Dermis blood vessel endothelial cell (primary cell): ENCODE data around the gene C1orf198. TPM values are rescaled to one million over a fixed set of nuclear protein-coding genes. Genes with fewer than 3 reads are reported as not detected.

Experiments
- DNase-seq: peaks from one replicate; pipeline ENCODE4 v3.0.0; 2010
- total RNA-seq: library from RNA; depleted of rRNA; stranded (reverse); fragments of >200 nt; gene quantifications from 2 replicates; pipeline ENCODE4 v1.2.3, GENCODE V29; 2014

The C1orf198 gene, protein sequence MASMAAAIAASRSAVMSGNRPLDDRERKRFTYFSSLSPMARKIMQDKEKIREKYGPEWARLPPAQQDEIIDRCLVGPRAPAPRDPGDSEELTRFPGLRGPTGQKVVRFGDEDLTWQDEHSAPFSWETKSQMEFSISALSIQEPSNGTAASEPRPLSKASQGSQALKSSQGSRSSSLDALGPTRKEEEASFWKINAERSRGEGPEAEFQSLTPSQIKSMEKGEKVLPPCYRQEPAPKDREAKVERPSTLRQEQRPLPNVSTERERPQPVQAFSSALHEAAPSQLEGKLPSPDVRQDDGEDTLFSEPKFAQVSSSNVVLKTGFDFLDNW
- 20.8 and 22.7 TPM in 2 replicates for total RNA-seq

DNA sequence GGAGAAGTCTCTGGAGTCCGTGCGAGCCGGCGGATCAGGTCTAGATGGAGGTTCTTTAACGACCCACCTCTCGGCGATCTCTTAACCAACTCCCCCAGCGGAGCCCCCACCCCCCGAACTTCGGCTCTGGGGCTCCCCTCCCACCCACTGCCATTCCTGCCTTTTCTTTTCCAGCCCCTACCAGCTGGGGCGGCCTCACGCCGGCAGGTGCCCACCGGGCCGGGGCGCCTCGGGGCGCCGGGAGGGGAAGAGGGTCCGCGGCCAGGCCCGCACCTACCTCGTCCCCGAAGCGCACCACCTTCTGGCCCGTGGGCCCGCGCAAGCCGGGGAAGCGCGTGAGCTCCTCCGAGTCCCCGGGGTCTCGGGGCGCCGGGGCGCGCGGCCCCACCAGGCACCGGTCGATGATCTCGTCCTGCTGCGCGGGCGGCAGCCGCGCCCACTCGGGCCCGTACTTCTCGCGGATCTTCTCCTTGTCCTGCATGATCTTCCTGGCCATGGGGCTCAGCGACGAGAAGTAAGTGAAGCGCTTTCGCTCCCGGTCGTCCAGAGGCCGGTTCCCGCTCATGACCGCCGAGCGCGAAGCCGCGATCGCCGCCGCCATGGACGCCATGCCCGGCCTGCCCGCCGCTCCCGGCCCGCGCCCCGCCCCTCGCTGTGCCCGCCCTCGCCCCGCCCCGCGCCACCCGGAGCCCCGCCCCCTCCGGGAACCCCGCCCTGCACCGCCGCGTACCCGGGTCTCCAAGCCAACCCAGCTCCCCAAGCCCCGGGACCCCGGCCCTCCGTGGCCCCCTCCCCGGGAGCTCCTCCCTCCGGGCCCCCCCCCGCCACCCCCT lies at the start of gene C1orf198:
C1orf198 (minus strand) TSS at position 619 of the 833 bp plus-strand sequence; CDS start at position 610, 9 bp downstream.
- DNase-seq, result peak; percentile 71

DNA sequence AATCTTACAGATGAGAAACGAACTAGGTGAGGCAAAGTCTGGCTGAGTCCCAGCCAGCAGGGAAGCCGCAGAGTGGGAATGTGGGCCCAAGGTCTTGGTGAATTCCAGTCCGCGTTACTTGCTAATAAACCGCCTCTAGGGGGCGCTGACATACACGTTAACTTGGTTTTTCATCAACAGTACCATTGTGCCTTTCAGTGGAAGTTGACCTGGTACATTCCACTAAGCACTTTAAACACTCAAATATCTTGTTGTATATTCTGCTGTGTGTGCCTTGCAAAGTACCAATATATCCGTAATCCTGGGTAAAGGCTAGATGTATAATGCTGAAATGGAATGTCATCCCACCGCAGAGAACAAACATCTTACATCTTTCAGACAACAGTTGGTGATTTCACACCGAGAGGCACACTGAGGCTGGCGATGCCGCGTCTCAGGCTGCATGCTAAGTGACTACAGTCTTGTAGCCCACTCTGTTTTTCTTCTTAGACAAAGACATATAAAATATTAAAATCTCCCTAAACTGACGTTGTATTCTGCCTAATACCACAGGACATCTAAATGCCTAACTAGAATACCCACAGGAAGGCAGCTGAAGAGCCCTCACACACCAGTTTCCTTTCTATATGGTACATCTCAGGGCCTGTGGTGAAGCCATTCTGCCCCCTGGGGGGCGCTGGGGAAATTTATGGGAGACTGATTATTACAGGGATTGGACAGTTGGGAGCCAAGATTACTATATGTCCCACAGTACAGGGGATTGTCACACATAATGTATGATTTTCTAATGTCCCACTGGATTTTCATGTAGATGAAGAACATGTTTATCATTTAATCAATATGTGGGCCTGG lies 49.2 kb upstream of the C1orf198 start:
- DNase-seq, result peak; percentile 93

DNA sequence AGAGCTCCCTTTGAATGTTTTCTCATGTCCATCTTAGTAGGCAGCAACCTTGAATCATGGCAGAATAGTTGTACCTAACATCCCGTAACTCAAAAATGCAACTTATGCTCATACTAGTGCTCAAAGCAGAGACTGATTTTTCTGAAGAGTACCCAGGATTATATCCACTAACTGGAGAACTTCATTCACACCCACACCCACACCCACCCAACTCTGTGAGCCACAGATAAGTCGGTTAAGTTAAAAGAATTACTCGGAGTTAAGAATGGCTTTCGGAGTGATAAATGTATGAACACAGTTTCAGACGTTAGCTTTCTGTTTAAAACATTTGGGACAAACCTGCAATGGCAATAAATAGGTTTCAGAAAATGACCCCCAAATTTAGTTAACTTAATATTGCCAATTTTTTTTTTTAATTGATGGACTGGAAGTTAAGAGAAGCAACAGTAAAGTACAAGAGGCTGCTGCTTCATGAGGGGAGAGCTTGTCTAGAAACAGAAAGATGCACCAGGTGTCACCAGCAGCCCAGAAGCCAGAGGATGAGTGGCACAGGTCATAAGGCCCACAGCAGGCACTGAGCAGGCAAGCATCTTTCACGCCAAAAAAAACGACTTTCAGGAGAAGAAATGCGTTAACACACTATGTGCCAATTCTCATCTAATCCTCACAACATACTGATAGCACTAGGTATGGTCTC lies 48.4 kb upstream of the C1orf198 start:
- DNase-seq, result no peak

DNA sequence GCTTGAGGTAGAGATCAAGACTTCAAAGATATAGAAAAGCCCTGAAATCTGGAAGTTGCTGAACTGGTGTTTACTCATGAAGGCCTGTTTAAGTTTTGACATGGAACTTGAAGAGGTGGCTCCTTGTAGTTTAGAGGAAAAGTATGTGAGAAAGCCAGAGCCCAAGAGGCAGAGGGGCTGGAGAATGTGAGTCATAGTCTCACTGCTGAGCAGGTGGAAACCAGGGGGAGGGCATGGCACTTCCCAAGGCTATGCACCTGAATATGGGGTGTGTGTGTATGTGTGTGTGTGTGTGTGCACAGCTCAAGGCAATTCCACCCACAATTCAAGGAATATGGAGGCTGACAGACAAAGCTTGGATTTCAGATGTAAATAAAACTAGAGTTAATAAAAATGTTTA lies 46.8 kb upstream of the C1orf198 start:
- DNase-seq, result no peak

DNA sequence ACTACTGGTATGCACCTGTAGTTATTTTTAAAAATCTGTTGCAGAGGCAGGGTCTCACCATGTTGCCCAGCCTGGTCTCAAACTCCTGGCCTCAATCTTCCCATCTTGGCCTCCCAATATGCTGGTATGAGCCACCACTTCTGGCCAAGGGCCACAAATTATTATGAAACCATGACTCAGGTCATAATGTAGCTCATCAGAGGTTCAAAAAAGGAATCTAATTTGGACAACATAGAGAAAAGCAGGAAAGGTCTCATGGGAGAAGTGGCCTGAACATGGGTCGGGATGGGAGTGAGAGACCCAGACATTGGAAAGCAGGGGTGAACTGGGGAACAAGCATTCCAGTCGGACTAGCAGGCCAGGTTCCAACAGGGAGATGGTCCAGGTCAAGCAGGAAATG lies 45.2 kb upstream of the C1orf198 start:
- DNase-seq, result no peak

DNA sequence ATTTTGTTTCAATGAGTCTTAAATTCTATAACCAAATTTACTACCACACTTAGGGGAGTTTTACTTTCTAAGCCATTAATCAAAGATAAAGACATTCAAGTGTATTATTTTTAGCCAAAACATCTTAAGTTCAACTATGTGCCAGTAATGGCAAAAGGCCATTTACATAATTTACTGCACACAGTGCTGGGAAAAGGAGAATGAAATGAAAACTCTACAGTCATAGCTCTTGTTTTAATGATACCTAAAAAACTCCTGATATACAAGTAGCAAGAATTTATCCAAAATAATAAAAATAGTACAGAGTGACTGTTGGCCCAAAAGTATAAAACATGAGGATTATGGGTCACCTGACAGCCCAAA lies 42.4 kb upstream of the C1orf198 start:
- DNase-seq, result no peak

DNA sequence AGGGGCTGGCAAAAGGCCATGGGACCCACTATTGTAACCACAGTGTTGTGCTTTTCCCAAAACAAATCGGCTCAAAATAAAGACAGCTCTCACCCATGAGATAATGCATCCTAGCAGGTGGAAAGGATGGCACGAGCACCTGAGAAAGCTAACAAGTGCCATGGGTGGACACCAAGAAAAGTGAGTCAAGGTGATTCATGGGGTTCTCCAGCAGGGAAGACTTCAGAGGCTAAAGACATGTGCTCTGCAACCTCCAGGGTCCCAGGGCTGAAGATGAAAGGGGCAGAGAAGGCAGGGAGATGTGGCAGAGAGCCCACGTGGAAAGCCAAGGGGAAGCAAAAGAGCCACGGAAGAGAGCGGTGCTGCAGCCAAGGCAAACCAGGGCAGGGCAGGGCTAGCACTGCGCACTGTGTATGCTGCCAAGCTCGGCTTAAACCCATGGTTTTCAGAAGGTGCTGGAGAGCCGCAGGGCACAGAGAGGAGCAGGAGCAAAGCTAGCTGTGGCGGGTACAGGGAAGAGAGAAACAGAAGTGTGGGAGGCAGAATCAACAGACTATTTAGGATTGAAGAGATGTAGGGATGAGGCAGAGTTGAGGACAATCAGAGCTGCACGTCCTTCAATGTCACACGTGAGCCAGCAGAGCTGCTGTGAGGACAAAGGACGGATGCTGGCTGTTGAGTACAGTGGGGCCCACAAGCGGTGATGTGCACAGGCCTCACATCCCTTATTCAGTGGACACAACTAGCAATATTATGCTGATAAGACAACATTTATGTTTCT lies 41.8 kb upstream of the C1orf198 start:
- DNase-seq, result no peak

DNA sequence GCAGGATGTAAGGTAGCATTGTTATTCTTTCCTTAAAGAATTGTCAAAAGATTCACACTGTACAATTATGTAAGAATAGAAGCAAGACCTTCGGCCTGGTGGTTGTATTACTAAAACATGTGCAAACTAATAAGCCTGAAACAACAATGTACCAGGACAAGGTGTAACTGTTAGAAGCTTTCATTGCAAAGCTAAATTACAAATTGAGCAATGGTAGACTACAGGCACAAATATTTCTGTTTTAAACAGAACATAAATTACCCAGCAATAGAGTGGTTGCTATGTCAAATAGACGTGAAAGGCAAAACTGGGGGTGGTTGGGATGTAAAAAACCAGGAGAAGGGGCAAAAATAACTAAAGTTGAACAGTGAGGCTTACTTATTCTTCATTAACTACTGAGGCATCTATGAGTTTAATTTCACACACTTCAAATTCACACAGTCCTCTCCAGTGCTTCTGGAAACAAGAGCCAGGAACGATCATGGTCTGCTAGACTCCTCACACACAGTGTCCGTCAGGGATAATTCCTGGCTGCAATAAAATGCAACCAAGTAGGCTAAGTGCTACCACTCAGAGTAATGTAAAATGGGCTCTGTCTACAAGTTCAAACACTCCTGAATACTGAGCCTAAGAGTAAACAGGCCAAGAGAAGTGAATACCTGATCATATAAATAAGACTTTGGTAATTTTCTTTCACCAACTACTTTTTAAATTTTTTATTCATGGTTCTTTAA lies 39.3 kb upstream of the C1orf198 start:
- no peak for DNase-seq

DNA sequence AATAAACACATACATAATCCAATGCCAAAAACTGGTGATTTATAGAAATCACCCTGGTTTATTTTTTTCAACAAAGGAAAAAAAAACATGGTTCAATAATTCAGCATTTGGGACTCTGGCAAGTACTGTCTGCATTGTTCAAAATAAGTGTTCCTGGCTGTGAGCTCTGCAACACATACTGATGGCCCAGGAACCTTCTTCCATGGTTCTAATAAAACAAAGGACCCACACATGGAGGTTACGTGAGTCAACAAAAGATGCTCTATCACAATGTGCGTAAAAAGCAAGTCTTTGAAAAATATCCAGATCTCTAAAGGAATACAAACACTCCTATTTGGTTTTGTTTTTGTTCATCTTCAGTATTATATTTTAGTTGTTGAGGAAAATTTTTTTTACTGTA lies 37.9 kb upstream of the C1orf198 start:
- DNase-seq, result peak; percentile 22

DNA sequence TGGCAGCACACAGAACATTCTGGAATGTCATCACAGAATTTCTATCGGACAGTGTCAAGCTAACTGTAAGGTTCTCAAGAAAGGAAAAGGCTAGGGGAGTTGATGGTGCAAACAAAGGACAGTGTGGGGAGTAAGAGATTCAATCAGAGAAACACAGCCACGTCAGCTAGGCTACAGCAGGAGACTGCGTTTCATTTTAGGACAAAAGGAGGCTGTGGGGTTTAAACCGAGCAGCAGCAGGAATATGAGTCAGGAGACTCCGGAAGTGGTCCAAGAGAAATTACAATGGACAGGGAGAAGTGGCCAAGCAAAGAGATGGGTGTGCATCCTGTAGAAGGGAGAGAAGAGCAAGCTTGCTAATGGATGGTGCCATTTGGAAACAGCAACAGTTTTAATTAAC lies 37.4 kb upstream of the C1orf198 start:
- DNase-seq, result peak; percentile 74

DNA sequence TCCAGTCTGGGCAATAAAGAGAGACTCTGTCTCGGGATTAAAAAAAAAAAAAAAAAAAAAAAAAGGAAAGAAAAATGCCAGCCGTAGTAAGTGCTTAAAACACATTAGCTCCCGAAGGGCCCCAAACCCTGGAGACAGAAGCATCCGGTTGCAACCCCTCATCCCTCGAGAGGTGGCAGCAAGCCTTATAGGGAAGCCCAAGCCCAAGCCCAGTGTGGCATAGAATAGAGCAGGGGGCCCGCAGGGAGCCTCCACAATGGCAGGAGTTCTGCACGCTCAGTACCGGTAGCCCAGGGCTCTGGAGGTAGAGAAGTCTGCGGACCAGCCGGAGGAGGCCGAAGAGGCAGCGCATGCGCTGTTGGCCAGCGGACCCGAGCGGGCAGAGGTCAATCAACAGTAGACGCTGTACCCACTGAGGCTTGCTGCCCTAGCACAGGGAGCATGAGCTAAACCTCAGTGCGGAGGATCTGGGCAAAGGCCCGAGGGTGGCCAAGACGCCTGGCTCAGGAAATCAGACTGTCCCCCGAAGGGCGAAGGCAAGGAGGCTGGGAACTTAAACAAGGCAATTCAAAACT lies 34.1 kb upstream of the C1orf198 start:
- no peak for DNase-seq

DNA sequence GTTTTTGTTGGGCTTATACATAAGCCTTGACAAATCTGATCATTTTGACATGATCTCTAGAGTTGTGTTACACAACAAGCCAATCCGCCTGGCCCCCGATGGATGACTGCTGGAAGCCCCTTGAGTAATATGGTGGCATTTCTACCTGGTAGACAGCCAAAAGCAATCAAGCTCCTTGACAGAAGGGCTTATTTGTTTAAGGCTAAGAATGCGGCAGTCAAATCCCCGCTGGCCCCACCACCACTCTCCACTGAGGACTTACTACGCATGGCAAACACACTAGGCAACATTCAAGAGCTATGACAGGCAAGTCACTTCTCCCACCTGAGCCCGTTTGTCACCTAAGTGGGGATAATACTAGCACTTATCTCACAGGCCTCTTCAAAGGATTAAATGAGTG lies 33.4 kb upstream of the C1orf198 start:
- no peak for DNase-seq

DNA sequence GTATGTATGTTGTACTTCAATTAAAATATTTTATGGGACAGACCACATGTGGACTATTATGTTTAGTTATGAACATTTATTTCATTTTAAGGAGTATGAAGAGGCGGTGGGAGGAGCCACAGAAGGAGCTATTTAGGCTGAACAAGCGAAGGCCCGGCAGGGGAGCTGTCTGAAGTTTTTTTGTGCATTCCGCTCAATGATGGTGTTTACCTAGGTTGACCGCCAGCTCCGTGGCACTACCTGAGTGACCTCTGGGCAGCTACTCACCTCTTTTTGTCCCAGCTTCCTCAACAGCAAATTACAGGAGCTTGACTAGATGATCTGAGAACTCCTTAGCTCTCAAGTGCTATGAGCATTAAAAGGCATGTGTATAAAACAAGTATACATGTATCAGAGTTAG lies 32.7 kb upstream of the C1orf198 start:
- DNase-seq, result no peak

DNA sequence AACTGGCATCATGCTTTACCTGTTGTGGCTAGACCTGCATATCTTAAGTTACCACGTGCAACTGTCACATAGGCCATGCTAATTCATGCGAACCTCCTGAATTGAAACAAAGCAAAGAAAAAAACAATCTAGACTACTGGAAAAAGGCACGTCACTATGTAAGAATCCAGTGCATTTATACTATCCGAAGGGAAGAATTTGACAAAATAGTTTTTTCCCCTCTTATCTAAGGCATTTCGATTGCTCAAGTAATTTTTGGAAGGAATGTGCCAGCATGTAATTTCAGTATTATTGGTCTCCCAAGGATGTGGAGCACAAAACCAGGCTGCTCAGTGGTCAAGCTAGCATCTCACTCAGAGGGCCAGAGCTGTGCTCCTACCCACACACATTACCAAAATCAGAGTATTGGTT lies 31.5 kb upstream of the C1orf198 start:
- no peak for DNase-seq

DNA sequence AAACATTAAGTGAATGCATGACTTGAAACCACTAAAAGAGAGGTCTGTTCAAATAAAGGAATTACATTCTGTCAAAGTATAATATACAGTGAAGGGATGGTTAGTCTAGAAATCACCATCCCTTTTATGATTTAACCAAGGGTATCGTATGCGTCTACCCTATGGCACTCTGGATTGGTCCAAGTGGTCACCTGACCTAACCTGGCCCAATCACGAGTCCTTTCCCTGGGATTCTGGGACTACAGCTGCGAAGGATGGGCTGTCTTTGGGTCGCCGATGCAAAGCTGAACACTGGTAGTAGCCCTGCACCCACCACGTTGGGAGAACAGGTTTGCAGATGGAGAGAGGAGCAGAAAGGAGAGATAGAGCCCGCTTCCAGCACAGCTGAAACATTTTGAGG lies 30.4 kb upstream of the C1orf198 start:
- DNase-seq, result no peak

DNA sequence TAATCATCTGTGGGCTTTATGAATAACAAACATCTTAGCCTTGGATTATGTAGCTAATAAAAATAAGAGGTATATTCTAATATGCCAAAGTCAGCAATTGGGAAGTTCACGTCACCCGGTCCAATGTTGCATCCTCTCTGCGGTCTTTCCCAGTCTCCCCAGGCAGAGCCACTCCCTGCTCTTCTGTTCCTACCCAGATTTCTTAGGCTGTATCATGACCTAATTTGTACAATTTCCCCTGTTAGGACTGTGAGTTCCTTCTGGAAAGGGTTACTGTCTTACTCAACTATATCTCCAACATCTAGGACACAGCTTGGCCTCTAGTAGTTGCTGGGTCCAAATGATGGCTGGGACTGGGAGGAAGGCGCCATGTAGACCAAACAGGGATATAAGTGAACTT lies 29.8 kb upstream of the C1orf198 start:
- DNase-seq, result no peak

DNA sequence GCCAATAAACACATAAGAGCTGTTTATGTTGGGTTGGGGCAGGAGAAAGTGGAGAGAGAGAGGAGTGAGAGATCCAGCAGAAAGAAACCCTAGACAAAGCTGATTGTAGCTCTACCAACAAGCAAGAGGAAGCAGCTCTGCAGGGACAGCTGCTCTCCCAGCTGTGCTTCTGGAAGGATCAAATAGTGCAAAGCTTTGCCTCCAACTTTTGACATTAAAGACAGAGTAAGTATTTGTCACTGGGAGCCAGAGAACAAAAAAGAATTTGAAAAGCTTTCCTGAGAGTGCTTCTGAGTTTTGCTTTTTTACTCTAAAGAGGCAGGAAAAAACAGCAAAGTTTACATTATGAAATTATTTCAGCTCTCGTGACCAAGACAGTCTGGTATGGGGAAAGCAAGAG lies 28.5 kb upstream of the C1orf198 start:
- no peak for DNase-seq

DNA sequence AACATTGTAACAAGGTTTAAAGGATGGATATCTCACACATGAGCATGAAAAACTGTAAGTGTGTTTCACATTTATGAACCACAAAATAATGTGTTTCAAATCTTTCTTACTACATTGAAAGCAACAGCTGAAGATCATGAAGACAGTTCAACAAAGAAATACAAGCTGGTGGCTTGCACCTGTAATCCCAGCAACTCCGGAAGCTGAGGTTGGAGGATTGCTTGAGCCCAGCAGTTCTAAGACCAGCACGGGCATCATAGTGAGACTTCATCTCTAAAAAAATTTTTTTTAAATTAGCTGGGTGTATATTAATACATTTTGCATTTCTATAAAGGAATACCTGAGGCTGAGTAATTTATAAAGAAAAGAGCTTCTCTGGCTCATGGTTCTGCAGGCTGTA lies 27.1 kb upstream of the C1orf198 start:
- no peak for DNase-seq

DNA sequence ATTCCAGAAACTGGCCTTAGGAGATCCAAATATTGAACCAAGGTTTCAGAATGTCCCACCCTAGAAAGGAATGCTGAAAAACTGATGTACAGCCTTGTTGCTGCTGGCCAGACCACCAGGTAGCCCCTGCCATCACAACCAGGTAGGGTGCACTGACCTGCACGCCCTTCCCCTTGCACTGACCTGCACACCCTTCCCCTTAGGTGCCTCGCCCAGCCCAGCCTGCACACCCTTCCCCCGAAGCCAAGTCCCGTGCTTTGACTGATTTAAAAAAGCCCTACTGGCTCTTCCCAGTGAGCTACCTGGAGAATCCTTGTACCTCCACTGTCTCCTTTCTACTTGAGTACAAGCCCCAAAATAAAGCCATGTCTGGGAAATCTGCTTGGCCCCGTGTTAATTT lies 26.3 kb upstream of the C1orf198 start:
- DNase-seq, result no peak

DNA sequence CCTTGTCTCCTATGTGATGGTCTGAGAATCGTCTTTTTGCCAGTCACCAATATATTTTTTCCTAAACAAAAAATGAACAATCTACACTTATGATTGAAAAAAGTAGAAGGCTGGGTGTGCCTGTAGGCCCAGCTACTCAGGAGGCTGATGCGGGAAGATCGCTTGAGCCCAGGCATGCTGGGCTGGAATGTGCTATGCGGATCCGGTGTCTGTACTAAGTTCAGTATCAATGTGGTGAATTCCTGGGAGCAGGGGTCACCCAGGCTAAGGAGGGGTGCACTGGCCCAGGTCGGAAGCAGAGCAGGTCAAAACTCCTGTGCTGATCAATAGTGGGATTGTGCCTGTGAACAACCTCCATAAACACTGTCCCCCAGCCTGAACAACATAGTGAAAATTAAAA lies 25.7 kb upstream of the C1orf198 start:
- DNase-seq, result no peak

DNA sequence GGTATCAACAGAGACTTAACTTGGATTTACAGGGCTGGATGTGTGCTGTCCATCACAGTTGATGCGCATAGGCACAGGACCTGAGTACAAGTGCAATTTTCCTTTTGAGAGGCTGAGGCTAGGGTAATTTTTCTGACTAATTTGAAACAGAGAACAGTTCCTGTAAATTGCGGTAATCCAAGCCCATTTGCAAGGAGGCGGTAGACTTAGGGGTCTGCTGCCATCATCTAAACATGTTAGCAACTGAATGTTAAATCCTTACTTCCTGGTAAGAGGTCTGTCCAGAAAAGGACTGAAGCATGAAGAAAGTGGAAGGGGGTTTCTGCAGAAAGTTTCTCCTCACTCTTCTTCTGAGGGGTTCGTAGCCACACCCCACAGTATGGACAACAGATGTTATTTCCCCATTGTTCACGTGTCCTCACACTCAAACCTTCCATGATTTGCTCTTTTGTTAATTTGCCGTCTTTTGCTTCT lies 23.7 kb upstream of the C1orf198 start:
- no peak for DNase-seq
